IPS DF 4.7 (cell line): Measurements from ENCODE around the gene CLEC4D.
"Not testable (repeated sequence)": the region's sequence is repeated elsewhere in the genome, so short reads cannot be mapped to it uniquely, and the experiment has no call there.

Experiments used
- DNase-seq: peaks from one replicate; pipeline ENCODE4 v3.0.0-alpha.2; 2013; ENCODE audit warnings: low spot score; ENCODE audit errors: extremely low read depth

The CLEC4D gene

GRCh38 chr12:8513256-8513655 is at the start of gene CLEC4D:
Gene CLEC4D, plus strand, starts transcription at chr12:8513503. Its CDS starts 230 bp downstream, at chr12:8513733.
- DNase-seq: no peak

GRCh38 chr12:8465301-8465996 is 47.9 kb upstream of the CLEC4D start:
- DNase-seq: no peak

GRCh38 chr12:8466241-8466640 is 47.1 kb upstream of the CLEC4D start:
- no peak for DNase-seq

GRCh38 chr12:8471090-8471489 is 42.2 kb upstream of the CLEC4D start:
- DNase-seq: no peak

GRCh38 chr12:8475508-8476203 is 37.6 kb upstream of the CLEC4D start:
- peak; percentile 60 for DNase-seq

GRCh38 chr12:8482571-8483061 is 30.7 kb upstream of the CLEC4D start:
- no peak for DNase-seq

GRCh38 chr12:8483079-8483478 is 30.2 kb upstream of the CLEC4D start:
- no peak for DNase-seq

- DNase-seq: no peak
Observed at GRCh38 chr12:8491646-8492530, 21.4 kb upstream of the CLEC4D start.

- DNase-seq: no peak
Observed at GRCh38 chr12:8493084-8493483, 20.2 kb upstream of the CLEC4D start.

GRCh38 chr12:8495671-8496070 is 17.6 kb upstream of the CLEC4D start:
- not testable (repeated sequence) for DNase-seq

GRCh38 chr12:8496074-8496473 is 17.2 kb upstream of the CLEC4D start:
- DNase-seq: not testable (repeated sequence)

GRCh38 chr12:8499616-8500015 is 13.7 kb upstream of the CLEC4D start:
- DNase-seq: no peak

GRCh38 chr12:8501720-8502119 is 11.6 kb upstream of the CLEC4D start:
- DNase-seq: no peak

GRCh38 chr12:8504351-8504750 is 9.0 kb upstream of the CLEC4D start:
- no peak for DNase-seq

- no peak for DNase-seq
Observed at GRCh38 chr12:8507596-8507995, 5.7 kb upstream of the CLEC4D start.

GRCh38 chr12:8508223-8508622 is 5.1 kb upstream of the CLEC4D start:
- no peak for DNase-seq

- no peak for DNase-seq
Observed at GRCh38 chr12:8508910-8509841, 4.1 kb upstream of the CLEC4D start.

GRCh38 chr12:8517971-8518370 is 4.7 kb downstream of the CLEC4D start:
- DNase-seq: no peak

GRCh38 chr12:8519171-8519570 is 5.9 kb downstream of the CLEC4D start:
- DNase-seq: no peak

- no peak for DNase-seq
Observed at GRCh38 chr12:8527250-8528130, 14.2 kb downstream of the CLEC4D start.
